GM18951 (cell line): Measurements from ENCODE around the gene TMEM147.

Experiments used
- POLR2A ChIP-seq: IDR thresholded peaks from 4 replicates; pipeline ENCODE4 v1.6.1; 2011; ENCODE audit warnings: mild to moderate bottlenecking; ENCODE audit not compliant: insufficient read length, insufficient read depth; ENCODE audit errors: extremely low read depth
- in situ Hi-C: fragments of 300-500 bp; cut with MboI; formaldehyde crosslinking; loops from one replicate; pipeline ENCODE4 v1.12.0; 2022; ENCODE audit warnings: low sequenced_read_pairs, mixed read lengths, inconsistent platforms; ENCODE audit not compliant: unreplicated experiment

The TMEM147 gene

GRCh38 chr19:35528218-35529038 is 17.0 kb upstream of the TMEM147 start, which contains the start of gene SBSN:
Gene SBSN (minus strand): TSS chr19:35528311. CDS start chr19:35528281, 30 bp downstream.
- in situ Hi-C loops, result no loop called here

DNA sequence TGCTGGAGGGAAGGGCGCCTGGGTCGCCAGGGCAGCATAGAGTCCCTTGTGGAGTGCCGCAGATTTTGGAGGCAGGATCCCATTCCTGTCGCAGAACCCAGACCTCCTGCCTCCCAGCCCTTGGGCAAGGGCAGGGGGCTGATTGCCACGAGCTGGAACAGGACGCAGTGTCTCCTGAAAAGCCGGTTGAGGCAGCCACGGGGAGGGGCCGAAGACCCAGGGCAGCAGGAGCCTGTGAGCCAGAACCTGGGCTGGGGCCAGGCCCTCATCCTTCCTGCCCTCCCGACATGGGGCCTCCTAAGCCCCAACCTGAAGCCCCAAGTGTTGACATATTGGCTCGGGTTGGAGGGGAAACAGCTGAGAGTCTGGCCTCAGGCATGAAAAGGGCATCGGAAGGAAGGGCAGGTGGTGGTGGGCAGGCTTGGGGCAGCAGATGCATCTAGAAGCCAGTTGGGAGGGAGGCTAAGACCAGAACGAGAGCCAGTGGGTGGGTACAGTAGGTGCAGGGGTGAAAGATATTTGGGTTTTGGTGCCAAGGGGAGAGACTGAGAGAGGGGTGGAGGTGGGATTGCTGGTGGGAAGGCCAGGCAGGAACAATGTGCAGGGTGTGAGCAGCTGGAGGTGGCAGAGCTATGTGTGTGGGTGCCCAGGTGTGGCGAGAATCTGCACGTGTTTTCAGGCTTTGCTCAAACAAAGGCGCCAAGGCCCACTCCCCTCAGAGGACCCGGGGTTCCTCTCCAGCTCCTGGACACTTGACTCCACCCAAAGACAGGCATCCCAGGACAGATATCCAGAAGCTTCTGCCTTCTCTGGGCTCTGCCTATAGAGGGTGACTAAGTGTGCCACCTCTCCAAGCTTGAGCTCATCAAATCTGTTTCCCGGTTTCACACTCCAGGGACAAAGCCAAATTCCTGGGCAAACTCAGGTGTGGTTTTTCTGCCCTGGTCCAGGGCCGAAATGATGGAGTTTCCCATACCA is 15.9 kb upstream of the TMEM147 start:
- in situ Hi-C loops, result no loop called here
- no peak for TF ChIP-seq POLR2A

More at GRCh38 chr19:35528218-35529038, 17.0 kb upstream of the TMEM147 start, which contains the start of gene SBSN:
- TF ChIP-seq POLR2A, result no peak

DNA sequence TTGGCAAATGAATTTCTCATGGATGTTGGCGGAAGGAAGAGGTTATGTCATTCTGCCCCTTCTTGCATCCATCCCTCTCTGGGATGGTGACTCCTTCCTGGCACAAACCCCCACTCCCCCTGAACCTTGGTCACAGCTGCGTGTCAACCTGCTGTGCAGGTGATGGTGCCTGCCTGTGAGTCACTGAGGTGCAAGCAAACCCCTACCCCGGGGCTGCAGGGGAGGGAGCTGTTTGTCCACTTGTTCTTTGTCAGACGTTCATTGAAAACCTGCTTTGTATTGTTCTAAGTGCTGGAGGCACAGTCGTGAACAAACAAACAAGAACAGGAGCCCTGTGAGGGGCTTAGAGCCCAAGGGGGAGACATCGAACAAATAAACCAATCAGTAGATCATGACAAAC is 14.1 kb upstream of the TMEM147 start:
- in situ Hi-C loops, result no loop called here

GRCh38 chr19:35533201-35533821 is 12.1 kb upstream of the TMEM147 start, which contains the start of gene GAPDHS:
Gene GAPDHS (plus strand): TSS chr19:35533456. CDS start chr19:35533528, 72 bp downstream.
- in situ Hi-C loops, result no loop called here
- no peak for TF ChIP-seq POLR2A

More for the DNA sequence above, 14.1 kb upstream of the TMEM147 start:
- TF ChIP-seq POLR2A, result no peak

DNA sequence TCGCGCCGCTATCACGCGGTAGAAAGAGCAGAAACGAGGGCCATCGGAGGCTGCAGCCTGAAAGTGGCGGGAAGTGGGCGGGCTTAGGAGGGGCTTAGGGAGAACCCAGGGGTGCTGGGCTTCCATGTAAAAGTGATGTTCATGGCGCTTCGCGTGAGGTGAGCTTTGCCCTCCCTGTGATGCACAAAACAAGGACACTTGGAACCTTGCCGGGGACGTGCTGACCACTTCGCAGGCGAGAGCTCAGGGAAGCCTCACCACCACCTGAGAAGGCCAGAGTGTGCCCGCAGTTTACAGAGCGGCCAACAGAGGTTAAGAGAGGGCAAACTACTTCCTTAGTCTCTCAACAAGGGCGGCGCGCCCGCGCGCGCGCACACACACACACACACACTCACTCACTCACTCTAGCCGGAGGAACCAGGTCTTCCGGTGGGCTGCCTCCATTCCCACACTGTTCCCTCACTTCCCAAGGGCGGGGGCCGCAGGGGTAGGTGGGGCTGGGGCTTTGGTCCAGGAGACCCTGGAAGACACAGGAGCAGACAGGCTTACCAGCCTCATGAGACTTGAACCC is 11.5 kb upstream of the TMEM147 start:
- no peak for TF ChIP-seq POLR2A
- in situ Hi-C loops, result no loop called here

DNA sequence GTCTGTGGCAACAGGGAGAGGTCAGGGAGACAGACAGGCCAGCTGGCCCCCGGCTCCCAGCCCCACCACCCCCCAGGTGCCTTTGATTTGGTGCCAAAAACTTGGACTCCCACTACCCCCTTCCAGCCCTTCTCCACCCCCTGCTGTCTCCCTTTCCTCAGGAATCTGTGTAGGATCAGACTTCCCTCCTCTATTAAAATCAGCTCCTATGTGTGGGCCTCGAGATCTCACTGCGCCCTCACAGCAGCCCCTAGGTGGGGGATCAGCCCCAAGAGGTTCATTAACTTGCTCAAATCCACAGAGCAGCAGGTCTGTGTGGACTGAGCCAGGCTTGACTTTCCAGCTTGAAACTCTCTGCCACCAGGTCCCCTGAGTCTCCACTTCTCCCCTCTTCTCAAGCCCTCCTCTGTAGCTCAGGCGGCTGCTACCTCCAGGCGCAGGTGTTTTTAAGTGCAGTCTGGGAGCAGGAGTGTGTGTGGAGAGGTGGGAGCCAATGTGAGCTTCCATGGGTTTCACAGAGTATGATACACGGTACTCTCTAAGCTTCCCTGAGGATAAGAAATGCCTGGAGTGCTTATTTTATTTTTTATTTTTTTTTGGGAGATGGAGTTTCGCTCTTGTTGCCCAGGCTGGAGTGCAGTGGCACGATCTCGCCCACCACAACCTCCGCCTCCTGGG is 10.5 kb upstream of the TMEM147 start:
- no peak for TF ChIP-seq POLR2A
- in situ Hi-C loops, result no loop called here

GRCh38 chr19:35539314-35539713 is 6.1 kb upstream of the TMEM147 start:
- in situ Hi-C loops, result no loop called here
- TF ChIP-seq POLR2A, result no peak

DNA sequence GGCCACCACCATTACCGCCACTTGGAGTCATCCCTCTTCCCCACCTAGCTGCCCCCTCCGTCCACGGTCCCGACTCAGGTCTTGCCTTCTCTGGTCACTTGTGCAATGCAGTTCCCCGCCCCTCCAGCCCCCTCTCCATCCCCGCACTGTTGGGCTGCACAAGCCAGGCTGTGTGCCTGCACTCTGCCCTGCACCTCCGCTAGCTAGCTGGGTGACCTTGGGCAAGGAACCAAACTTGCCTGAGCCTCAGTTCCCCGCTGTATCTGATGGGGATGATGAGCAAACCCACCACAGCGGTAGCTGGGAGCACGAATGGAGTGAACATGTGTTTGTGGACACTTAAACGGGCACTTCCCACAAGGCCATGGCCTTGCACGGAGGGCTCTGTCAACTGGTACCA is 5.6 kb upstream of the TMEM147 start:
- no peak for TF ChIP-seq POLR2A
- in situ Hi-C loops, result no loop called here

DNA sequence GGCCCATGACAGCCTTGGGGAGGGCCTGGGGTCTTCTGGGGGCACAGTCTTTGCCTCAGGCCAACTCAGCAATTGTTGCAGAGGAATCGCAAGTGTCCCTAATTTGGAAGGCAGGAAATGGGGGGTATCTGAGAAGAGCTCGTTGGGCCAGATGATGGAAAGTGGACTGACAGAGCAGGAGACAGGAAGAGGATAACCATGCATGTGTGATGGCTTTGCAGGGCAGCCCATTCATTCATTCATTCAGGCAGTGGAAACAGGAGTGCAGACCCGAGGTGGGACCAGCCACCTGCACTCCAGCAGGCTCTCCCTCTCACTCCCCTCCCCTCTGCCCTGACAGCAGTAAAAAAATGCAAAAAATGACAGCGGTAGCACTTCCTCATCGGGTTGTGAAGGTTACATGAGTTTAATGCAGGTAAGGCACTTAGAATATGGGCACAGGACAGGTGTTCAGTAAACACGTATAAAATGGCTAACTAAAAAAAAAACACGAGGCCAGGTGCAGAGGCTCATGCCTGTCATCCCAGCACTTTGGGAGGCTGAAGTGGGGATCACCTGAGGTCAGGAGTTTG is 5.0 kb upstream of the TMEM147 start:
- in situ Hi-C loops, result no loop called here
- TF ChIP-seq POLR2A, result no peak

DNA sequence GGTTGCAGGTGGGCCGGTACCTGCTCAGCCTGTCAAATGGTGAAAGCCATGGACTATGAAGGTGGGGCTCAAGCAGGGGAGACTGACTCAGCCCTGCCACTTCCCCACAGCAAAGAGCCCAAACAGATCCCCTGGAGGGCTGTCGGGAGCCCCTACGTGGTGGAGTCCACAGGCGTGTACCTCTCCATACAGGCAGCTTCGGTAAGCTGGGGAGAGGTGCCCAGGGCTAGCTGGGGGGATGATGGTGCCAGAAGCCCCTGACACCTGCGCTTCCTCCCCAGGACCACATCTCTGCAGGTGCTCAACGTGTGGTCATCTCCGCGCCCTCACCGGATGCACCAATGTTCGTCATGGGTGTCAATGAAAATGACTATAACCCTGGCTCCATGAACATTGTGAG is 3.2 kb upstream of the TMEM147 start:
- in situ Hi-C loops, result no loop called here
- no peak for TF ChIP-seq POLR2A

DNA sequence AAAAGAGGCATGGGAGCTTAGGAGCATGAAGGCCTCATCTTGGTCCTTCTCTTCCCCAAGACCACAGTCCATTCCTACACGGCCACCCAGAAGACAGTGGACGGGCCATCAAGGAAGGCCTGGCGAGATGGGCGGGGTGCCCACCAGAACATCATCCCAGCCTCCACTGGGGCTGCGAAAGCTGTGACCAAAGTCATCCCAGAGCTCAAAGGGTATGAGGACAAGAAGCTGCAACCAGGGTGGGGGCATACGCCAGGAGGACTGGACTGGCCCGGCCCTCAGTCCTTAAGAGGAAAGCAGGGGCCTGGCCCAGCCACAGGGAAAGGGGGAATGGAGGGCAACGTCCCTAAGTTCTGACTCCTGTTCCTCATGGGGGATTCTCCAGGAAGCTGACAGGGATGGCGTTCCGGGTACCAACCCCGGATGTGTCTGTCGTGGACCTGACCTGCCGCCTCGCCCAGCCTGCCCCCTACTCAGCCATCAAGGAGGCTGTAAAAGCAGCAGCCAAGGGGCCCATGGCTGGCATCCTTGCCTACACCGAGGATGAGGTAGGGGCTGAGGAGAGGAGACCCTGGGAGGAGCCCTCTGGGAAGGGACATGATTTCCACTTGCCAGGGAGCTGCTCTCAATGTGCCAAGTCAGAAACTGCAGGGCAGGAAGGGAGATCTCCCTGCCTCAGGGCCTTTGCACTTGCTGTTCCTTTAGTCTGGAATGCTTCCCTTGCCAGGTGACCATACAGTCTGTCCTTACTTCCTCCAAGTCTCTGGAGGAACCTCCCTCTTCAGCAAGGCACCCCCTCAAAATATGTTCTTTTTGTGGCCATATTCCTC is 1.9 kb upstream of the TMEM147 start:
- in situ Hi-C loops, result no loop called here

More for the DNA sequence above, 1.9 kb upstream of the TMEM147 start:
- TF ChIP-seq POLR2A, result no peak
